ENCODE results near the gene TMEM190. TPM values are rescaled to one million over a fixed set of nuclear protein-coding genes. Genes with fewer than 3 reads are reported as not detected.

TMEM190 gene
- total RNA-seq, 1 donor from 2014 or later = not detected

GRCh38 chr19:55350620-55351315 is 25.9 kb upstream of the TMEM190 start:
- intact Hi-C loops (cut with micrococcal nuclease) = no loop called here

- intact Hi-C loops (cut with micrococcal nuclease) = no loop called here
Measured at GRCh38 chr19:55352040-55352439, 24.6 kb upstream of the TMEM190 start.

- intact Hi-C loops (cut with micrococcal nuclease) = no loop called here
Measured at GRCh38 chr19:55352549-55353145, 24.0 kb upstream of the TMEM190 start.

- intact Hi-C loops (cut with micrococcal nuclease) = no loop called here
Measured at GRCh38 chr19:55353356-55353802, 23.2 kb upstream of the TMEM190 start.

GRCh38 chr19:55353803-55354697 is 22.6 kb upstream of the TMEM190 start:
- intact Hi-C loops (cut with micrococcal nuclease) = loop anchor here (1.0 kb wide), 1 partner anchor 15 kb away; the partner anchor contains the start of gene KMT5C

GRCh38 chr19:55354698-55355212 is 21.9 kb upstream of the TMEM190 start, which contains the start of gene COX6B2:
COX6B2 (minus strand) TSS chr19:55354719; CDS start chr19:55354521, 198 bp downstream.
- intact Hi-C loops (cut with micrococcal nuclease) = loop anchor here (1.0 kb wide), 1 partner anchor 15 kb away; the partner anchor contains the start of gene KMT5C

GRCh38 chr19:55355213-55355821 is 21.3 kb upstream of the TMEM190 start:
- intact Hi-C loops (cut with micrococcal nuclease) = no loop called here

- intact Hi-C loops (cut with micrococcal nuclease) = no loop called here
Measured at GRCh38 chr19:55358493-55358892, 18.1 kb upstream of the TMEM190 start.

- intact Hi-C loops (cut with micrococcal nuclease) = no loop called here
Measured at GRCh38 chr19:55358943-55359908, 17.4 kb upstream of the TMEM190 start.

GRCh38 chr19:55360902-55361301 is 15.7 kb upstream of the TMEM190 start:
- intact Hi-C loops (cut with micrococcal nuclease) = no loop called here

- intact Hi-C loops (cut with micrococcal nuclease) = no loop called here
Measured at GRCh38 chr19:55362174-55362989, 14.2 kb upstream of the TMEM190 start.

GRCh38 chr19:55362990-55363716 is 13.5 kb upstream of the TMEM190 start, which contains the start of gene GARIN5B:
GARIN5B (minus strand) TSS chr19:55363260; CDS start chr19:55363066, 194 bp downstream.
- intact Hi-C loops (cut with micrococcal nuclease) = no loop called here

- intact Hi-C loops (cut with micrococcal nuclease) = no loop called here
Measured at GRCh38 chr19:55365245-55365644, 11.4 kb upstream of the TMEM190 start.

- intact Hi-C loops (cut with micrococcal nuclease) = no loop called here
Measured at GRCh38 chr19:55365964-55366363, 10.7 kb upstream of the TMEM190 start.

GRCh38 chr19:55366790-55367189 is 9.8 kb upstream of the TMEM190 start:
- intact Hi-C loops (cut with micrococcal nuclease) = no loop called here

- intact Hi-C loops (cut with micrococcal nuclease) = no loop called here
Measured at GRCh38 chr19:55368106-55368505, 8.5 kb upstream of the TMEM190 start.

- intact Hi-C loops (cut with micrococcal nuclease) = no loop called here
Measured at GRCh38 chr19:55368701-55369563, 7.7 kb upstream of the TMEM190 start.

Data from T-helper 2 cell treated with Interferon-gamma antibody and Interleukin-4, amounts not matched to agents 100 ng/mL and 5 ng/mL, for 36 hours (primary cell).